Hepatocyte (in vitro differentiated cells): ENCODE measurements around the gene ZNF83.

Experiments
- CTCF ChIP-seq: fragments of 200-600 bp; sonication (generic); IDR thresholded peaks from 2 replicates; pipeline ENCODE4 v1.5.1; 2016; ENCODE audit warnings: antibody characterized with exemption, mild to moderate bottlenecking; ENCODE audit not compliant: poor library complexity
- EZH2 ChIP-seq: fragments of 200-600 bp; sonication (generic); IDR thresholded peaks from 2 replicates; pipeline ENCODE4 v1.6.1; 2016; ENCODE audit warnings: antibody characterized with exemption, mild to moderate bottlenecking, borderline replicate concordance
- EZH2phosphoT487 ChIP-seq: fragments of 200-600 bp; sonication (generic); IDR thresholded peaks from one replicate; pipeline ENCODE4 v1.6.1; 2018; ENCODE audit warnings: antibody characterized with exemption, mild to moderate bottlenecking, low read depth, moderate library complexity; ENCODE audit not compliant: unreplicated experiment, severe bottlenecking

GRCh38 chr19:52600639-52601024 lies 37.5 kb downstream of the ZNF83 start:
- TF ChIP-seq CTCF (no peak), EZH2 (no peak), EZH2phosphoT487 (no peak)
